ENCODE measurements around the gene LENG8. TPM values are rescaled to one million over a fixed set of nuclear protein-coding genes. Genes with fewer than 3 reads are reported as not detected.
A peak's percentile ranks its signal among the peaks of the same experiment; 100 is the strongest.

The LENG8 gene
- total RNA-seq, 1 experiment from 2014 or later = 148 TPM

GRCh38 chr19:54439174-54439851 is 9.7 kb upstream of the LENG8 start:
- Histone ChIP-seq H3K27ac (ENCODE audit: insufficient read length, low read depth, low read length) (no peak overlapping the region), H3T11ph (ENCODE audit: low read length) (no peak overlapping the region), H3K27me3 (ENCODE audit: insufficient read depth, low read length) (no peaks in the 10 kb centered on the region), H2BK15ac (ENCODE audit: low read depth, low read length) (no peak overlapping the region), H4K5ac (ENCODE audit: insufficient read length, low read depth, low read length) (no peak overlapping the region), H4K91ac (ENCODE audit: insufficient read length, low read depth, low read length) (no peak overlapping the region), H4K8ac (replicated peaks; ENCODE audit: insufficient read length, low read depth, low read length) (no peak overlapping the region), H3K4ac (ENCODE audit: low read depth, low read length) (no peak overlapping the region), H2BK12ac (ENCODE audit: insufficient read length, low read depth, low read length) (no peak overlapping the region), H3K79me1 (ENCODE audit: insufficient read depth, low read depth, low read length, poor library complexity, severe bottlenecking) (no peaks in the 10 kb centered on the region), H3K14ac (ENCODE audit: insufficient read depth, low read length) (no peak overlapping the region), H2AFZ (ENCODE audit: low read length) (no peak overlapping the region), H3K18ac (ENCODE audit: insufficient read length, low read depth, low read length) (no peak overlapping the region), H2AK5ac (ENCODE audit: insufficient read length, low read length) (no peak overlapping the region), H3K9ac (ENCODE audit: extremely low read depth, insufficient read length, low read length) (no peak overlapping the region), H3K23me2 (ENCODE audit: insufficient read length, low read depth, low read length, poor library complexity, severe bottlenecking) (no peaks in the 10 kb centered on the region), H3K4me1 (ENCODE audit: insufficient read depth, low read length) (peaks cover 5% of the 10 kb centered on the region; the same call in 1 of the 2 replicates), H2BK120ac (ENCODE audit: low read depth, low read length, poor library complexity, severe bottlenecking) (no peak overlapping the region), H2BK20ac (ENCODE audit: low read depth, low read length, poor library complexity, severe bottlenecking) (no peak overlapping the region), H2BK5ac (ENCODE audit: insufficient read length, low read length) (no peak overlapping the region), H3K4me2 (ENCODE audit: insufficient read depth, insufficient read length, low read length) (no peak overlapping the region), H3K56ac (ENCODE audit: insufficient read length, low read depth, low read length) (no peak overlapping the region), H3K9me3 (ENCODE audit: control insufficient read depth, low read depth, low read length) (no peaks in the 10 kb centered on the region), H4K20me1 (ENCODE audit: control insufficient read depth, insufficient read depth, insufficient read length) (no peaks in the 10 kb centered on the region), H3K79me2 (ENCODE audit: insufficient read depth, low read length) (no peaks in the 10 kb centered on the region), H3K23ac (ENCODE audit: insufficient read length, low read depth, low read length) (no peak overlapping the region)
- peaks cover 8% of the 10 kb centered on the region for H3K27me3 Mint-ChIP-seq (ENCODE audit: low read depth)
- peak overlapping the region in 1 of 3 experiments; percentile 55; a peak in 2 of 7 replicates for H3K27ac Mint-ChIP-seq
- no peaks in the 10 kb centered on the region for H3K9me3 Mint-ChIP-seq
- no CpG with 5 or more reads among the region's 15 CpGs for WGBS (ENCODE audit: extremely low coverage, insufficient read length, low lambda C conversion rate)
- no peak overlapping the region for H3K4me3 Mint-ChIP-seq
- peaks cover 24 to 40% of the 10 kb centered on the region in 2 experiments for H3K4me1 Mint-ChIP-seq
- peak; percentile 83 for DNase-seq
- H3K36me3 Mint-ChIP-seq (ENCODE audit: insufficient read depth in 1 of 3, low read depth in 3 of 3) = peaks cover 6 to 30% (median 27%) of the 10 kb centered on the region in 3 experiments; a peak in 6 of 7 replicates
- TF ChIP-seq CTCF (conservative IDR thresholded peaks at IDR 0.05) = peak; percentile 75

Data from H9 (cell line).